ENCODE results near the gene INSR.
A peak's percentile ranks its signal among the peaks of the same experiment; 100 is the strongest.

Gene INSR

DNA sequence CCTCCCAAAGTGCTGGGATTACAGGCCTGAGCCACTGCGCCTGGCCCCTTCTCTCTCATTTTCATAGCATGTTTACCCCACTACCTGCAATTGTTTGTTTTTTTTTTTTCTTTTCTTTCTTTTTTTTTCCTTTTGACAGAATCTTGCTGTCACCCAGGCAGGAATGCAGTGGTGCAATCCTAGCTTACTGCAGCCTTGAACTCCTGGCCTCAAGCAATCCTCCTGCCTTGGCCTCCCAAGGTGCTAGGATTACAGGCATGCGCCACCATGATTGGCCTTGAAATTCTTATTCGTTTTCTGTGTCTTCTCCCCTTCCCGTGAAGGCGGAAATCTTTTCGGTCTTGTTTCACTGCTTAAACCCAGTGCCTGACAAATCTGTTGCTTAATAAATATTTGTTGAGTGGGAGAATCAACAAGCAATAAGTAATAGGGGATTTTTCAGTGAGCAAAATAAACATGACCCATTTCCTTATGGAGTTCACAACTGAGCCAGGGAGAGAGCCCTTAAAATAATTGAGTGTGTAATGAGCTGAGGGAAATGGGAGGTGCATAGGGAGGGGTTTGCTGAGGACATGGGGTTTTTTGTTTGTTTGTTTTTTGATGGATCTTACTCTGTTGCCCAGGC lies 1.8 kb upstream of the INSR start:
- no peak for DNase-seq (ENCODE audit: low spot score)

DNA sequence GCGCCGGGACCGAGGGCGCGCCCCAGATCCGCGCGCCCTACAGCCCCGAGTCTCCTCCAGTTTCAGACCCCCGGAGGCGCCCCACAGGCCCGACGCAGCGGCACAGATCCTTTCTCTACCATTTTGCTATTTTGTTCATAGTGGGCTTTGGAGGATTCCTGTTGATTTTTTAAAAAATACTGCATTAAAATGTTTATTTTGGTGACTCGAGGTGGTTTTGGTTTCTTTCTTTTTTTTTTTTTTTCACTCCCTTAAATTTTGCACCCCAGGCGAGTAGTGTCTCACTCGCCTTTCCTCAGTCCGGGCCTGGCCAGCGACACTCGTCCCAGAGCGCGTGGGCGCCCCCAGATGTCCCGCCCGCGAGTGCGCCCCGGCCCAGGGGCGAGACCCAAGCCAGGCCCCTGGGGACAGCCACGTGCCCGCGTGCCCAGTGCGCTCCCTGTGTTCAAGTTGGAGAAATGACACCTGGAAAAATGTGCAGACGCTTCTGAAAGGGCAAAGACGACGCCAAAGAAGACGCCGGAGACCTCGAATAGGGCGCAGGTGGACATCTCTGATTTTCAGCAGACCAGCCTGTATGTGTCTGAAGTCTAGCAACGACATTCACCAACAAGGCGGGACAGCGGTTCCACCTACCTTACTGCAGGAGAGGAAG lies 471 bp upstream of the INSR start:
- peak; percentile 27 for DNase-seq (ENCODE audit: low spot score)

DNA sequence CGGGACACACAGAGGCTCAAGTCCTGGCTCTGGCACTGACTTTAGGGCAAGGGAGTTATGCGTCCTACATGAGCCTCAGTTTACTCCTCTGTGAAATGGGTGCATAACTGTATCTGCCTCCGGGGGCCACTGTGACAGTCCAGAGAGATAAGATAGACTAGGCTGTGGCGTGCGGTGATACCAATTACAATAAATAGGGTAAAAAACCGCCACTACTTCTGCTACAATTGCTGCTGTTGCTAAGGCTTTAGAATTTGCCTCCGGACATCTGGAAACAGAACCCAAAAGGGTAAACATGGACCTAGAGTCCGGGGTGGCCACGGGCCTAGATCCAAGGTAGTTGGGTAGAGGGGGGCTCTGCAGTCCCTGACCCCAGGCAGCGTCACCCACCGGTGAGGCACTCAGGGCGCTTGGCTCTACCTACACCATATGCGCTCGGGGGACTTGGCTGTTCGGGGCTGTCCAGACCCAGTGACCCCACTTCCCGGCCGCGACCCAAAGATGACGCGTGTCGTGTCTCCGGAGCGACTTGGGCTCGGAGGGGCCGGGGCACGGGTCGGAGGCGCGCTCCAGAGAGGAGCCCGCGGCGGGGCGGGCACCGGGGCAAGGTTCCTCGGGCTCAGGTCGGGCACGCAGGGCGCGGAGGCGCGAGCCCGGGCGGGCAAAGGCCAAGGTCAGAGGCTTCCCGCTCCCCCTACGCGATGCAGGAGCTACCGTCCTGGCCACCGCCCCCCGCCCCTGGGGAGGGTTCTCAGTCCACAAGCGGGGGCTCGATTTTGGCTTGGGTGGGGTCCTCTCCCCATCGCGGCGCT lies 1.1 kb downstream of the INSR start:
- DNase-seq (ENCODE audit: low spot score): no peak

DNA sequence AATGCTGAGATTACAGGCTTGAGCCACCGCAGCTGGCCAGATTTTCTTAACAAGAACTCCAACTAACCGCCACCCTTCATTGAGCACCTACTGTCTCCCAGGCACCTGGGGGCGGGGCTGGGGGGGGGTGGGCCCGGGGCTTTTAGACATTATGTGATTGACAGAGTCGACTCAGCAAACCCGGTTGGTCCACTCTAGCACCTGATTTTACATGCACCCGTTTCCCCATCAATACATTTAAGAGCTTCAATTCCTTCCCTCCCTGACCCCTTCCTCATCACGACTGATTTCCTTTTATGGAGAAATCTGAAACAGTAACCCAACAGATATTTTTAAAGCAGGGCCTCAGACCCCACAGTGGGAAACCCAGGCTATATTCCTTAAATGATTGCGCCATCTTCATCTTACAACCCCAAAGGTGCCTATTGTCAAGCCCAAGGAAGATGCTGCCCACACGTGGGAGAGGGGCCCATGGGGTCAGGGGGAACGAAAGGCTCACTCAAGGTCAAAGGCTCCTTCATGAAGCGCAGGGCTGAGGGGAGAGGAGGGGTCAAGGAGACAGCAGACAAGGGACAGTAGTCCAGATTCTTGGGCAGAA lies 1.8 kb downstream of the INSR start:
- DNase-seq (ENCODE audit: low spot score): no peak

DNA sequence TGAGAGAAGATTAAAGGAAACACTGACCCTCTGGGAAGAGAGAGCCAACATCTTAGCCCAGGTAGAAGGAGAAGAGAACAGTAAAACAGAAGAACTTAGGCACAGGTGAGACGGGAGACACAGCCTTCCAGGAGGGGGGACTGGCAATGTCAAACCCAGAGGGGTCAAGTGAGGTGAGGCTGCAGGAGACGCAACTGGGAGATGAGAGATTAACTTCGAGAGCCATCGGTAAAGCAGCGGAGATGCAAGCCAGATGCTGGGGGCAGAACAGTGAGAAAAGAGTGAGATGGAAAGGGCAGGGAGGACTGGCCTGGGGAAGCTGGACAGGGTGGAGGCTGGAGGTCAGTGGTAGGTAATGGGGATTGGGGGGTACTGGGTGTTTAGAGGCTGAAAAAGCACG lies 5.2 kb downstream of the INSR start:
- DNase-seq (ENCODE audit: low spot score): no peak

DNA sequence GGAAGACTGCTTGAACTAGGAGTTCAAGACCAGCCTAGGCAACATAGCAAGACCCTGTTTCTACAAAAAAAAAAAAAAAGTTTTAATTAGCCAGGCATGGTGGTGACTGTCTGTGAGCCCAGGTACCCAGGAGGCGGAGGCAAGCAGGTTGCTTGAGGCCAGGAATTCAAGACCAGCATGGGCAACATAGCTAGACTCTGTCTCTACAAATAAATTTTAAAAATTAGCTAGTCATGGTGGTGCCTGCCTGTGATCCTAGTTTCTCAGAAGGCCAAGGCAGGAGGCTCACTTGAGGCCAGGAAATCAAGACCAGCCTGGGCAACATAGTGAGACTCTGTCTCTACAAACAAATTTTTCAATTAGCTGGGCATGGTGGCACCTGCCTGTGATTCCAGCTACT lies 6.1 kb downstream of the INSR start:
- no peak for DNase-seq (ENCODE audit: low spot score)

DNA sequence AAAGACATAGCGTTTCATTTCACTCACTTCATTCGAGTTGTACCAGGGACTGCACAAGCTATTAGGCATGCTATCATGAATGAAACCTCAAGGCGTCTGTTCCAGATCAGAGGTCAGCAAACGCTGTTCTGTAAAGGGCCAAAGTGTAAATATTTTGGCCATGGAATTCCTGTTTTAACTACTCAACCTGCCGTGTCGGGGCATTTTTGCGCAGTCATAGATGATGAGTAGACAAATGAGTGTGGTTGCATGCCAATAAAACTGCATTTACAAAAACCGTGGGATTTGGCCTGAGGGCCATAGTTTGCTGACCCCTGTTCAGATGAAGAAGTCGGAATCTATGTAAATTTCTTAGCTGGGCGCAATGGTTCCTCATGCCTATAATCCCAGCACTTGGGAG lies 6.5 kb downstream of the INSR start:
- DNase-seq (ENCODE audit: low spot score): no peak

DNA sequence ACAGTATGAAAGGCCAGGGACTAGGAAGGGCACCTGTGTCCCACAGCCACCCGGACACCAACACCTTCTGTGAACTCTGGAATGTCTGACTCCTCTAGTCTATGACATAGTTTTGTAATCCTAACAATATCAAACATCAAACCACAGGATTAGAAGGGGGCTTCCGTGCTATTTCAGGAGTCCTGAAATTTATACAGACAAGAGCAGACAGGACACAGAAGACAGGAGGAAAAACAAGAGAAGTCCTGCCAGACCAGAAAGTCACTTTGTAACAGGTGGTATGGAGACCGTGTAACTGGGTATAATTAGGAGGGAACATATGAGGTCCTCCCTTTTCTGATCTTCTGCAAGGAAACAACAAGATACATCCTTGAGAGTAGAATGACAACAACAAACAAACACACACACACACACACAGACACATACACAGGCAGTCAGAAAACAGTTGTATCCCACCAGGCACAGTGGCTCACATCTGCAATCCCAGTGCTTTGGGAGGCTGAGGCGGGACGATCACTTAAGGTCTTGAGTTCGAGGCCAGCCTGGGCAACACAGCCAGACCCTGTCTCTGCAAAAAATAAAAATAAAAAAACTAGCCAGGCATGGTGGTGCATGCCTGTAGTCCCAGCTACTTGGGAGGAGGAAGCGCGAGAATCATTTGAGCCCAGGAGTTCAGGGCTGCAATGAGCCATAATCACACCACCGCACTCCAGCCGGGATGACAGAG lies 13.1 kb downstream of the INSR start:
- no peak for DNase-seq (ENCODE audit: low spot score)

DNA sequence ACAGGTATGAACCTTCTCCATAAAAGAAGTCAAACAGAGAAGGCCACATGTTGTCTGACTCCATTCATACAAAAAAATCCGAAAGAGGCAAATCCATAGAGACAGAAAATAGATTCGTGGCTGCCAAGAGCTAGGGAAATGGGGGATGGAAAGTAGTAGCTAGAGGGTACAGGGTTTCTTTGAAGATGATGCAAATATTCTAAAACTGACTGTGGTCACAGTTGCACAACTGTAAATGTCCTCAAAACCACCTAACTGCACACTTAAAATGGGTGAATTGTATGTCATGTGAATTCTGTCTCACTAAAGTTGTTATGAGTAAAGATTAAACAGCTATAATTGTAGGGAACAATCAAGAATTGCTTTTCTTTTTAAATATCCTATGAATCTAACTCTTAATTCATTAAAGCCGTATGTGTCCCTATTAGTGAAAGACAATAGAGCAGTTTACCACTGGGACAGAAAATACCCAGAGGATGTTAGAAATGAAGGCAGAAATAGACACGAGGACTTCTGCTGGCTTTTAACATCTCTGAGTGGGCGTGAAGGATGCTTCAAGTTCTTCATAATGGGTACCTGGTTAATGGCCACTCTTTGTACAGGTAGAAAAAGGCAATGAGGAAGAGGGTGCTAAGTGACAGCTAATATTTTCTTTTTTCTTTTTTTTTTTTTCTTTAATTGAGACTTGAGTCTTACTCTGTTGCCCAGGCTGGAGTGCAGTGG lies 21.2 kb downstream of the INSR start:
- no peak for DNase-seq (ENCODE audit: low spot score)

DNA sequence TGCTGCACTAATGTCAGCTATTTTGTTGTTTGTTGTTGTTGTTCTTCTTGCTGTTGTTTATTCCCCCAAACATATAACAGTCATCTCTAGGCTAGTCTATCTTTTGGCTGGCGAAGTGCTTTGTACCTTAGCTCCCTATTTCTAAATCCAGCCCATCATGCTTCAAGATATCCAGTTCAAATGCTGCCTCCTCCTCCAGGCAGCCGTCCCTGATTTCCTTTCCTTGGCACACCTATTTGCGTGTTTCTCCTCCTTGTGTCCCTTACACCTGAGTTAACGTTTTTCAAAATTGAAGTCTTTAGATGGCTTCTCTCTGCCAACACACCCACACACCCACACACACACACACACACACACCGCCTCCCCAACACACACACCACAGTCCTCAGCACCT lies 25.5 kb downstream of the INSR start:
- no peak for DNase-seq (ENCODE audit: low spot score)

DNA sequence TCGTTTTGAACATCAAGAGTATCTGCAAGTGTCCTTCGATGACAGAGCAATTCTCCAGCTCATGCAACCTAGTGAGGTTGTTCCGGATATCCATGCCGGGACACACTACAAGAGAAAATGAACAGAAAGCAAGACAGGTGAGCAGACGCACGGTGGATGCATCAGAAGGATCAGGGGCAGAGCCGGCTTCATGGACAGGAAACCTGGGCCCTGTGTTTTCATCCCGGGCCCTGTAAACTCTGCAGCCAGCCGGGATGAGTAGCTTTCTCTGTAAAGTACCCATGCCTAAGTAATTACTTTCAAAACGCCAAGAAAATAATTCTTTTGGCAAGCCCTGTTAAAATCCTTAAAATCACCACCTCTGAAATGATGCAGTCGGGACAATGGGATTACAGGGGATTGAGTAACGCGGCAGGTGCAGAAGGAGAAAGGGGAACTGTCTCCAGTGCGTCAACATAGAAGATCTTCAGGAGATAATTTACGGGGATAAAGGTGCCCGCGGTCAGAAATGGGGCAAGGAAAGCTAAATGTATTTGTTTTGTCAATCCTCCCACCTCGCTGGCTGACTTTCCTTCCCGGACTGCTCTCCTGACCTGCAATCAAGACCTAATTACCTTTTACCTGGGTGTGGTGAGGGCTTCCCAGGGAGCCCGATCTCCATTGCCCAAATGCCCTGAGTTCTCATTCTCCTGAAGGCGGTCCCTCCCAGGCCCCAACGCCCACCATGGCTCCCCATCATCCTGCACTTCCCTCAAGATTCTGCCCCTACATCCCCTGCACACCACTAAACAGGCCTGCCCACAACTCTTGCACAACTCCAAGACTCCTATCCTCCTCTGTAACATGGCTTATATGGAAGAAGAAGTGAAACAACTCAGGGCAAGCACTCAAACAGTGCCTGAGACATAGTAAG lies 26.2 kb downstream of the INSR start:
- no peak for DNase-seq (ENCODE audit: low spot score)

DNA sequence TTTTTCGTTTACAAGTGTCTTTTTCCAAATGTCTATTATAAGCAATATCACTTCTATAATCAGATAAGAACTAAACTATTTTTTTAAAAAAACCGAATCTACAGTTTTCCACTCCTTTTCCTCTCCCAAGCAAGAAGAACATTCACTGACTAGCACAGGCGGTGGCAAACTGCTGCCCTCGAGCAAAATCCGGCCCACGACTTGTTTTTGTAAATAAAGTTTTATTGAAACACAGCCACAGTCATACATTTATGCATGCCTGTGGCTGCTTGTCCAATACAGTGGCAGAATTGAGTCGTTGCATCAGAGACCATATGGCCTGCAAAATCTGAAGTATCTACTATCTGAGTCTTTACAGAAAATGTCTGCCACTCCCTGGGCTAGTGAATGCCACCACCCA lies 27.4 kb downstream of the INSR start:
- DNase-seq (ENCODE audit: low spot score): no peak

DNA sequence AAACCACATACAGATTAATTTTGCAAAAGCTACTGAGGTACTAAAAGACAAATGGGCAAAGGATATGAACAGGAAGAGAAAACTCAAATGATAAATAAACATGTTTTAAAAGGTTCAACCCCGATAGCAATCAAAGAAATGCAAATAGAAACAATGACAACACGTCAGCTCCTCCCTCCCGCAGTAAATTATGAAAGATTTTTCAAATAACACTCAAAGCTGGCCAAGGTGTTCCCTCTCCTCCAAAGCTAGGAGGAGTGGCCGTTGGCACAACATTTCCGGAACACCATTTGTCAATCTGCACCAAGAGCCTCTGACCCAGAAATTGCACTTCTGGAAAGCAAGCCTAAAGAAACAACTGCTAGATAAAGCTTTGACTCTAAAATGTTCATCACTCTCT lies 28.3 kb downstream of the INSR start:
- DNase-seq (ENCODE audit: low spot score): no peak

DNA sequence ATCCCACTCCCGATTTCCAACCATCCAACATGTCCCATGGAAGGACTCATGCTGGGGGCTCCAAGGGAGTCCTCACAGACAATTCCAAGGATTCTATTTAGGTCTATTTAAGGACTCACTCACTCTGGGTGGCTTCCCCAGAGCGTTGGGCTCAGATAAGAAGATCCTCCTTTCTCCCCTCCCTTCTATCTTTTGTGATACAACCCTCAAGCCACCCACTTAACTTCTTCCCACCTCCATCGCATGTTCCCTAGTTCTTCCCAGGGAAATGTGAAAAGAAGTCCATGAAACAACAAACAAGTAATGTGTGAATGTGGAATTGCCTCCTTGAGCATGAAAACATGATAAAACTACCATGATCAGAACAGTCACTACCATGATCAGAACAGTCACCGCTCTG lies 29.4 kb downstream of the INSR start:
- no peak for DNase-seq (ENCODE audit: low spot score)

DNA sequence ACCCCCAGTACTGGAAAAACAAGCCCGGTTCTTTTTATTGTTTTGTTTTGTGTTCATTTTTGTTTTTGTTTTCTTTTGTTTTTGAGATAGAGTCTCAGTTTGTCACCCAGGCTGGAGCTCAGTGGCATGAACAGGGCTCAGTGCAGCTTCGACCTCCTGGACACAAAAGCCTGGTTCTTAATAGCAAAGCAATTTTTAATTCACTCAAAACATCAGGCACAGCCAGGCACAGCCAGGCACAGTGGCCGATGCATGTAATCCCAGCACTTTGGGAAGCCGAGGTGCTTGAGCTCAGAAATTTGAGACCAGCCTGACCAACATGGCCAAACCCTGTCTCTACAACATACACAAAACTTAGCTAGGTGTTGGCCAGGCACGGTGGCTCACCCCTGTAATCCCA lies 30.7 kb downstream of the INSR start:
- no peak for DNase-seq (ENCODE audit: low spot score)

DNA sequence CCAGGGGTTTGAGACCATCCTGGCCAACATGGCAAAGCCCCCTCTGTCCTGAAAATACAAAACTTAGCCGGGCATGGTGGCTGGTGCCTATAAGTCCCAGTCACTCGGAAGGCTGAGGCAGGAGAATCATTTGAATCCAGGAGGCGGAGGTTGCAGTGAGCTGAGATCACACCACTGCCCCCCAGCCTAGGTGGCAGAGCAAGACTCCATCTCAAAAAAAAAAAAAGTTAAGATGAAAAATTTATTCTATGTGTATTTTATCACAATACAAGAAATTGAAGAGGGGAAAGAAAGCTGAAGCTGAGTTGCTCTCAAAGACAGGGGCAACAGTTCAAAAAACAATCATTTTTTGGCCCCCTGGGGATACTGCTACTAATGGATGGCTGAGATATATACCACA lies 31.1 kb downstream of the INSR start:
- DNase-seq (ENCODE audit: low spot score): no peak

DNA sequence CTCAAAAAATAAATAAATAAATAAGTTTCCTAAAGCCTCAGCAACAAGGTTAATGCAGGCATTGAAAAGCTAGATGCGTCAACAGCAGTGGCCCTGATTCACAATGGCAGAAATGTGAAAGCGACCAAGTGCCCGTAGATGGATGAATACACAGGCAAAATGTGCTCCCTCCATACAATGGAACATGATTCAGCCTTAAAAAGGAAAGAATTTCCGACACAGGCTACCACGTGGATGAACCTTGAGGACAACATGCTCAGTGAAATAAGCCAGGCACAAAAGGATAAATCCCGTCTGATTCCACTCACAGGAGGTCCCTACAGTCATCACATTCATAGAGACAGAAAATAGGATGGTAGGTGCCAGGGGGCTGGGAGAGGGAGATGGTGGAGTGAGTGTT lies 31.7 kb downstream of the INSR start:
- DNase-seq (ENCODE audit: low spot score): no peak

DNA sequence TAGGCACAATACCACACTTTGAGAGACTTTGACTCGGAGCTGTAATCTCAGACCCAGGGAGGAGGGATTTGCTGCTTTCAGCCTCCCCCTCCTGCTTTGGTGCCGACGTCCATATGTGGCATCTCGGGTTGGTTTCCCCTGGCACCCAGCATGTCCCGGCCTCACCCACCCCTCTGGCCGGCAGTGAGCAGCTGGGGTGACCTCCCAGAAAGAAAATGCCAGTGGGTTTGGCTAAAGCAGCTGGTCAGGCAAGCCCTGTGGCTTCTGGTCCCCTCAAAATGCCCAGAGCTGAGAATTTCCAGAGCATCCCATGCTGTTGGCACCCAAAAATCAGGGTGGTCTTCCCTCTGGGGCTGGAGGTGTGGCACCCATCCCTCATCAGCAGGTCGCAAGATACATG lies 34.1 kb downstream of the INSR start:
- no peak for DNase-seq (ENCODE audit: low spot score)

DNA sequence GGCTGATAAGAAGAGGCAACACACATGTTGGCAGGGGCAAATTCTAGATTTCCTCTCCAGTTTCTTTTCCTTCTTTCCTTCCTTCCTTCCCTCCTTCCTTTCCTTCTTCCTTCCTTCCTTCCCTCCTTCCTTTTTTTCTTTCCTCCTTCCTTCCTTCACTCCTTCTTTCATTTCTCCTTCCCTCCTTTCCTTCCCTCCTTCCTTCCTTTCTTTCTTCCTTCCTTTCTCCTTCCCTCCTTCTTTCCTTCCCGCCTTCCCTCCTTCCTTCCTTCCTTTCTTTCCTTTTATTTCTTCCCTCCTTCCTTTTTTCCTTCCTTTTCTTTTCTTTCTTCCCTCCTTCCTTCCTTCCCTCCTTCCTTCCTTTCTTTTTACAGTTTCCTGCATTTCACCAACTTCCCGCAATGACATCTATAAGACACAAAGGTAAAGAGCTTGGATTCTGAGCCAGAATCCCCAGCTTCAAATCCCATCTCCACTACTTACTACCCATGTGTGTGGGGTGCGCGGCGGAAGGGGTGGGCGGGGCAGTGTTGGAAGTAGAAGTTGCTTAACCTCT lies 35.3 kb downstream of the INSR start:
- DNase-seq (ENCODE audit: low spot score): no peak
